Measurements from ENCODE around the gene VASN.

GRCh38 chr16:4372001-4372577 lies 441 bp downstream of the VASN start:
- TF ChIP-seq, protein P1, sequence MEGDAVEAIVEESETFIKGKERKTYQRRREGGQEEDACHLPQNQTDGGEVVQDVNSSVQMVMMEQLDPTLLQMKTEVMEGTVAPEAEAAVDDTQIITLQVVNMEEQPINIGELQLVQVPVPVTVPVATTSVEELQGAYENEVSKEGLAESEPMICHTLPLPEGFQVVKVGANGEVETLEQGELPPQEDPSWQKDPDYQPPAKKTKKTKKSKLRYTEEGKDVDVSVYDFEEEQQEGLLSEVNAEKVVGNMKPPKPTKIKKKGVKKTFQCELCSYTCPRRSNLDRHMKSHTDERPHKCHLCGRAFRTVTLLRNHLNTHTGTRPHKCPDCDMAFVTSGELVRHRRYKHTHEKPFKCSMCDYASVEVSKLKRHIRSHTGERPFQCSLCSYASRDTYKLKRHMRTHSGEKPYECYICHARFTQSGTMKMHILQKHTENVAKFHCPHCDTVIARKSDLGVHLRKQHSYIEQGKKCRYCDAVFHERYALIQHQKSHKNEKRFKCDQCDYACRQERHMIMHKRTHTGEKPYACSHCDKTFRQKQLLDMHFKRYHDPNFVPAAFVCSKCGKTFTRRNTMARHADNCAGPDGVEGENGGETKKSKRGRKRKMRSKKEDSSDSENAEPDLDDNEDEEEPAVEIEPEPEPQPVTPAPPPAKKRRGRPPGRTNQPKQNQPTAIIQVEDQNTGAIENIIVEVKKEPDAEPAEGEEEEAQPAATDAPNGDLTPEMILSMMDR (conservative IDR thresholded peaks at IDR 0.05), result no peak
- TF ChIP-seq EZH2 (IDR thresholded peaks at IDR 0.05; ENCODE audit: low read depth), result no peak
